Measurements from ENCODE around the gene SMC5.
"Not testable (repeated sequence)": the region's sequence is repeated elsewhere in the genome, so short reads cannot be mapped to it uniquely, and the experiment has no call there.

The SMC5 gene

DNA sequence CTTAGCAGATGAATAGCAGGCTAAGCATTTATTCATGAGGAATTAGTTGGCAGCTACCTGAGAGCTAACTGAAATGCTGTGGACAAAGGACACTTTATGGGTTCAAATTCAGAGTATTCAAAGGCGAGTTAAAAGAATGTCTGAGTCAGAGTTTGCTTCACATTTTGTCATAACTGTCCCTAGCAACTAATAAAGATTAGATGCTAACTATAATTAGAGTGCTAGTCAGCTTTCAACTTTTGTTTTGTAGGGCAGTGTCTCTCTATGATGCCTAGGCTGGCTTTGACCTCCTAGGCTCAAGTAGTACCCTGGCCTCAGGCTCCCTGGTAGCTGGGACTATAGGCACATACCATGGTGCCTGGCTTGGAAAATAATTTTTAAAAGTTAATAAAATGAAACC is 4.6 kb downstream of the SMC5 start:
- no peak for DNase-seq (ENCODE audit: low read depth)

DNA sequence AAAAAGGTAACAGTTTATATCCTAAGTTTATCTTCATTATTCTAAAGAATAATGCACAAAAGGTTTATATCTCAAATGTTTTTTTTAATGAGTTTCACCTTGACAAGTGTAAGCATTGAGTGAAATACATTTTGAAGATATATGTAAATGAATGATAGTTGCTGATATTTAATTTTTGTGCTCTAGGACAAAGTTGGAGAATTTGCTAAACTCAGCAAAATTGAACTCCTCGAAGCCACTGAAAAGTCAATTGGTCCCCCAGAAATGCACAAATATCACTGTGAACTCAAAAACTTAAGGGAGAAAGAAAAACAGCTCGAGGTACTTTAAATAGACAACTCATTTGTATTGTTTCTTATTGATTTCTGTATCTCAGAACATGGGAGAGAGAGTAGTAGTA is 19.5 kb downstream of the SMC5 start:
- no peak for DNase-seq (ENCODE audit: low read depth)

DNA sequence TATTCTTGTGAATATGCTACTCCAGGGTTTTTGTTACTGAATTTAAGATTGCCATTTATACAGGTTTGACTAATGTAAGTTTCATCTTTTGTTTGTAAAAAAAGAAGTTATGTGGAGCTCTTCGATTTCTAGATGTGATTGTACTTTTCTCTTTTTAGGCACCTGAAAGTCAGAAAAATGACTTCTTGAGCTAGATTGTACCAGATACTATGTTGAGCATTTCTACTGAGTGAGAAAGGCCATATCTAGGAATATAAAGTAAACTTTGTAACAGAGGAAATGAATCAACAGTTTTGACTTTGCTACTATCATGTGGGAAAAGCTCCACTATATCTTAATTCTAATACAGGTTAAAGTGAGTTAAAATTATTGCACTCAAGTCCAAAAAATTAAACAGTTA is 25.1 kb downstream of the SMC5 start:
- DNase-seq (ENCODE audit: low read depth) = no peak

DNA sequence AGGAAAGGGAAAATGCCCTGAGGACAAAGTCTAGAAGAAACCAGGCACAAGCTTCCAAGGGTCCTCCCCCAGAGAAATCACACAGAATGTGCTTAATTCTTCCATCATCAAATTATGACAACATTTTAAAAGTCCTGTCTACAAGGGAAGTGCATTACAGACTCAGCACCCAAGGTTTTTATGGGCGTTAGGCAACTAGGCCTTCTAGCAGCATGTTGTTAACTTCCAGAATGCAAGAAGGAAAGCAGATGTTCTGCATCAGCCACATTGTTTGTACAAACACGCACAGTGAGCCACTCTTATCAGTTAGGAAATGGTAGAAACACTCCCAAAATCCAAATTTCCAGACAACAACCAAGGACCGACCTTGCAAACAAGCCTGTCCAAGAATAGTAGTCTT is 26.5 kb downstream of the SMC5 start:
- no peak for DNase-seq (ENCODE audit: low read depth)

DNA sequence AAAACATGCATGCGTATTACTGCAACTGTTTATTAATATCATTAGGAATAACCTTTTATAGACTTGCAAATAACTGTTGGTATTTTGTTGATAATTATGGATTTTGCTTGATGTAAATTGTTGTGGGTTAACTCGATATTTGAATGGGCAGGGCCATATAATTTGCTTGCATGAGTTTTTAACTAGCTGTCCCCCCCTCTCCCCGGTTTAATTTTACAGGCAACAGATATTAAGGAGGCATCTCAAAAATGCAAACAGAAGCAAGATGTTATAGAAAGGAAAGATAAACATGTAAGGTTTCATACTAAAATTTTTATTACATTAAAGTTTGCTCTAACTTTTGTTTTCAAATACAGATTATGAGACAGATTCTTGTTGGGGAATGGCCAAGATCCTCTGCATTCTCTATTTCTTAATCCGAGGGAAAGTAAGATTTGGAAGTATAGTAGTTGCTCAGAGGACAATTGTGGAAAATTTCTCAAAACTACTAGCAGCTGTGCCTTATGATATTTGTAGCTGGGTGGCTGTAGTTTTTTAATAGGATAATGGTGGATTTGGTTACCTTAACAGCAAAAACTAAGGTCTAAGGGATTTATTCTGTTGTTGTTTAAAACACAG is 27.3 kb downstream of the SMC5 start:
- DNase-seq (ENCODE audit: low read depth) = no peak

DNA sequence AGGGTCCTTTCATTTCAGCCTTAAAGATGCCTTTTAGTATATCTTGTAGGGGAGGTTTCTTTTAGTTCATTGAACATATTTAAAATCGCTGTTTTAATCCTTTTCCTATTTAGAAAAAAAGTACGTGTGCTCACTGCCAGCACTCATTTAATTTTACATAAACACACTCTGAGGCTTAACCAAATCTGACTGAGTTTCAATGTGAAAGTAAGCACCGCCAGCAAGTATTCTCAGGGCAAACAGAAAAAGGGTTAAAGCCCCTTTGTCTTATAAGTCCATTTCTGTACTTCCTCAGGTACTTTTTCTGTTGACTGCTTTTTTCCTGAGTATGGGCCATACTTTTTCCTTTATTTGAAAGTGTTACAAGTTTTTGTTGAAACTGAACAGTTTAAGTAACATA is 31.8 kb downstream of the SMC5 start:
- no peak for DNase-seq (ENCODE audit: low read depth)

DNA sequence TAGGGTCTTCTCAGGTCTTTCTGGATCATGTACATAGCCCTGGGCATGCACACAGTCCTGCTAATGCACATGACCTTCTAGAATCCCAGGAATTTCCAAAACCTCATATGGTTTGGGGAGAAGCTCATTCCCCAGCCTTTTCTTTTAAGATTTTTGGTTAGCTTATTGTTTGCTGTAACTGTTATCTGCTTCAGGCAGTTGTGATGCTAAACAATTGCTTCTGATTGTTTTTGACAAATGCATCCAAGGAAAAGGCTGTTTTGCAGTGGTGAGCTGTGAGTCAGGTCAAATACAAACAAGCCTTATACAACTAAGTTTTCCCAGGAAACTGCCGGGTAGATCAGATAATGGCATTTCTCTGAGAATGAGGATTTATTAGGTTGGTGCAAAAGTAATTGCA is 32.7 kb downstream of the SMC5 start:
- no peak for DNase-seq (ENCODE audit: low read depth)

DNA sequence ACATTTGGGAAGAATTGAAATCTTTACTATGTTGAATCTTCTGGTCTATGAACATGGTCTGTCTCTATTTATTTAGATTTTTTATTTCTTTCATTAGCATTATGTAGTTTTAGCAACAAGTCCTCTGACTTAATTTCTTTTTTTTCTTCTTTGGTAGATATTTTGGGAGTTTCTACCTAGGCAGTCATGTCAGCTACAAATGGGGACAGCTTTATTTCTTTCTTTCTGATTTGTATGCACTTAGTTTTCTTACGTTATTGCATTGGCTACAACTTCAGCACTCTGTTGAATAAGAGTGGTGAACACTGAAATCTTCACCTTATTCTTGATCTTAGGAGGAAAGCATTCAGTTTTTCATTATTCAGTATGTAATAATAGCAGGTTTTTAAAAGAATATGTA is 33.5 kb downstream of the SMC5 start:
- DNase-seq (ENCODE audit: low read depth) = no peak

DNA sequence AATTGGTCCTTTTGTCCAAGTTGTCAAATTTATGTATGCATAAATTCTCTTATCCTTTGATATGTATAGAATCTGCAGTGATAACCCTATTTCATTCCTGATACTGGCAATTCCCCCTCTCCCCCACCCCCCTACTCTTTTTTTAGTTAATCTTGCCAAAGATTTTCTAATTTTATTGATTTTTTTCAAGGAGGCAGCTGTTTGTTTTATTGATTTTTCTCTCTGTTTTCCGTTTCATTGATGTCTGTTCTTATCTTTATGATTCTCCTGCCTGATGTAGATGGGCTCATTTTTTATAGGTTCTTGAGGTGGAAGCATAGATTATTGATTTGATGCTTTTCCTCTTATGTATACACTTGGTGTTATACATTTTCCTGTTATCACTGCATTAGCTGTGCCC is 34.4 kb downstream of the SMC5 start:
- no peak for DNase-seq (ENCODE audit: low read depth)

DNA sequence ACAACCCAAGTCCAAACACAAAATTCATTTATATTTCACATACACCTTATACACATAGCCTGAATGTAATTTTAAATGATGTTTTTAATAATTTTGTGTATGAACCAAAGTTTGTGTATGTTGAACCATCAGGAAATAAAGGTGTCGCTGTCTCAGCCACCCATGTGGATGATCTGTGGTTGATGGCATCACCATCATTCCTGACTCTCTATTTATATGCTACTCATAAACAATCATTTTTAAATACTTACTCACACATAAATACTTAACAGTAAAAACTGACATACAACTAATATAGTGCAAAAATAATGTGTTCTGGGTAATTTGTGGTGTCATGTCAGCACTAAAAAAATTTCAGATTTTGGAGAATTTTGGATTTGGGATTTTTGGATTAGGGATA is 38.4 kb downstream of the SMC5 start:
- DNase-seq (ENCODE audit: low read depth) = no peak

DNA sequence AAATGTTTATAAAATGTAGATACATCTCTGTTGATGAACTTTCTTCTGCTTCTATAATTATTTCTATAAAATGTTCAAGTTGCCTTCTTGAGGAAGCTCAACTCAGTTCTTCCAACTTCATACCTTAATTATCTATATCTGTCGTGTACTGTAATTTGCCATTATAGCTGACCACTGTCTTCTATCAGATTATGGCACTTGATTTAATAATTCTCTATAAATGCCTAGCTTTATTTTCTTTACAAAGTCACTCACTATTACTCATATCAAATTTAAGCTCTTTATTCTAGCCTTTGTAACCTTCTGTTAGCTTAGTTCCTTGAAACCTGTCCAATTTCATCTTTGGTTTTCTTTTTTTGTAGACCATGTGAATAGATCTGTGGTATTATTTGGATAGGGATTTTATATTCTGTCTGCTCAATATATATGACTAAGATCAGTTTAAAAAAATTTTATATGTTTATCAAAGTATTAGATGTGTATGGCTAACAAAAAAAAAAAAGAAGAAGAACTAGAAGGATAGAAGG is 39.5 kb downstream of the SMC5 start:
- DNase-seq (ENCODE audit: low read depth) = no peak

DNA sequence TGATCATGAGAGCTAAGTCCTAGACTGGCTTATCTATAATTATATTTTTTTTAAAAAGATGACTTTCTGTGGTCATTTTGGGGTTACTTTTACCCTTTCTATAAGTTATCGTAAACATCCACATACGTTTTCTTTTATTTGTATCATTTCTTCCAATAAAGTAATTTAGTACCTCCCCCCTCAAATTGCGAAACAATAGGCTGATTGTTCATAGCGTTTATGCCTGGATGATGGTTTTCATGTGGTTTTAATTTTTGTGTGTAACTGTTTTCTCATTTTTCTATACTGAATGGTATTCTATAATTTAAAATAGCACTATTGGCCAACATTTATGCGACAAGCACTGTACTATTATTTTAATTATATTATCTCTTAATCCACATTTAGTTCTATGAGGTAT is 44.5 kb downstream of the SMC5 start:
- no peak for DNase-seq (ENCODE audit: low read depth)

DNA sequence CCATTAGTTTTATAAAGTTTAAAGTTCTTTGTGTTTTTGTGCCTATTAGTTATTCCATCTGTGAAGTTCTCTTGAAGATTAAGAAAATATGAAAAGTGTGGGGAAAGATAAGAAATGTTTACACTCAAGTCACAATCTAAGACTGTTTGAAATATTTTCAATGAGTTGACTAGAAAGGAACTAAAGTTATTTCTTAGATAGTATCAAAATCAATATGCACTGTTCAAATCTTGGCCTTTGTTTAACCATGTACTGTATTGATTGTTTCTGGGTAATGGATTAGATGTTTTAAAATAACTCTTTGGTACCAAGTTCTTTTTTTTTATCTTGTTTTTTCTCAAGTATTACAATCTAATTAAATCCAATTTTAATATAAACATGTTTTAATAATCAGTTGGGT is 46.0 kb downstream of the SMC5 start:
- no peak for DNase-seq (ENCODE audit: low read depth)

DNA sequence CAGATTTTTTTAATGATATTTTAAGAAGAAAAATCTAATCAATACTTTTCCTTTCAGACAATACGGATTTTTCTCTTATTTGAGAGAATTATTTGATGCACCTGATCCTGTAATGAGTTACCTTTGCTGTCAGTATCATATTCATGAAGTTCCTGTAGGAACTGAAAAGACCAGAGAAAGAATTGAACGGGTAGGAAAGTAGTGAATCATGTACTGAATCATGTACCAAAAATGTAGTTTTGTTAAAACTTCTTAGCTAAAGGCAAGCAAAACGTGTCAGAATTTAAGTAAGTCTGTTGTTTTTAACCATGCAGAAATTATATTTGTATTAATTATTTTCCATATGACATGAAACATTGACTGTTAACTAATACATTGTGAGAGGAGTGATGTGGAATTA is 56.6 kb downstream of the SMC5 start:
- DNase-seq (ENCODE audit: low read depth) = no peak

DNA sequence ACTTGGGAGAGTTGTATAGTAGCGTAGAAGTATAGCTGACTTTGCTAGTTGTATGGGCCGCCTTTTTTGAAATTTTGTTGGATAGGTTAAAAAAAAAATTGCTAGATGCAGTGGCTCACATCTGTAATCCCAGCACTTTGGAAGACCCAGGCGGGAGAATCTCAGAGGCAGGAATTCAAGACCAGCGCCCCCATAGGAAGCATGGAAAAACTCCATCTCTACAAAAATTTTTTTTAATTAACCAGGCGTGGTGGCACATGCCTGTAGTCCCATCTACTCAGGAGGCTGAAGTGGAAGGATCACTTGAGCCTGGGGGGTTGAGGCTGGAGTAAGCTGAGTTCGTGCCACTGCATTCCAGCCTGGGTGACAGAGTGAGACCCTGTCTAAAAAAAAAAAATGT is 59.2 kb downstream of the SMC5 start:
- DNase-seq (ENCODE audit: low read depth) = no peak

DNA sequence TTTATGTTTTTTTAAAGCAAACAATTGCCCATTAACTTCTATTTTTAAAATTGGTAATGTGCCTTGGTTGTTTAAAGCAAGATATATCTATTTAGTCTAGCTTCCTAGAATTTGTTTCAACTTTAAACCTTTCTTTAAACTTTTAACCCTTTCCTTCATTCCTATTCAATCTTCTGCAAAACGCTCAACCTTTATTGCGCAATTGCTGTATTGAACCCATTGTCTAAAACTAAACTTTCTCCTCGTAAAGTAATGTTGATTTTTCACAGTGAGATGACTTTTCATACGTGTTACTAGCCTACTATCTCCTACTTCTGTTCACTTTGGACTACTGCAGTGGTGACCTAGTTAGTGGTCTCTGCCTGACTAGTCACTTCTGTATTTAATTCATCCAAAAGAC is 63.3 kb downstream of the SMC5 start:
- DNase-seq (ENCODE audit: low read depth) = no peak

DNA sequence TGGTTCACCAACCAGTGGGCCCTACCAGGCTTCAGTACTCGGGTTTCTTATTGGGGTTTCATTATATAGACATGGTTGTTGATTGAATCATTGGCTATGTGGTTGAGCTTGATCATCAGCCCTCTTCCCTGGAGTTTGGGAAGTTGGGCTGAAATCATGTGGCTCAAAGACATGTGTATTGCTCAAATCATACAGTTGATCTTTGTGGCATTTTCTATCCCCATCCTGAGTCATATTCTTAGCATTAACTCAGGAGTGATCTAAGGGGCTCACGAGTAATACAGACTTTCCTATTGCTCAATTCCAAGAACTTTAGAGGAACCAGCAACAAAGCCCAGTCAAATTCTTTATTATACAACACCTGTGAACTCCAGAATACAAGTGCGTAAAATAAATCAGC is 66.2 kb downstream of the SMC5 start:
- DNase-seq (ENCODE audit: low read depth) = no peak

DNA sequence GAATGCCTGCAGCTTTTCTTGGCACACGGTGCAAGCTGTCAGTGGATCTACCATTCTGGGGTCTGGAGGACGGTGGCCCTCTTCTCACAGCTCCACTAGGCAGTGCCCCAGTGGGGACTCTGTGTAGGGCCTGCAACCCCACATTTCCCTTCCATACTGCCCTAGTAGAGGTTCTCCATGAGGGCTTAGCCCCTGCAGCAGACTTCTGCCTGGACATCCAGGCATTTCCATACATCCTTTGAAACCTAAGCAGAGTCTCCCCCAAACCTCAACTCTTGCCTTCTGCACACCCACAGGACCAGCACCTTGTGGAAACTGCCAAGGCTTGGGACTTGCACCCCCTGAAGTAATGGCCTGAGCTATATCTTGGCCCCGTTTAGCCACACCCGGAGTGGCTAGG is 69.8 kb downstream of the SMC5 start:
- DNase-seq (ENCODE audit: low read depth) = not testable (repeated sequence)

DNA sequence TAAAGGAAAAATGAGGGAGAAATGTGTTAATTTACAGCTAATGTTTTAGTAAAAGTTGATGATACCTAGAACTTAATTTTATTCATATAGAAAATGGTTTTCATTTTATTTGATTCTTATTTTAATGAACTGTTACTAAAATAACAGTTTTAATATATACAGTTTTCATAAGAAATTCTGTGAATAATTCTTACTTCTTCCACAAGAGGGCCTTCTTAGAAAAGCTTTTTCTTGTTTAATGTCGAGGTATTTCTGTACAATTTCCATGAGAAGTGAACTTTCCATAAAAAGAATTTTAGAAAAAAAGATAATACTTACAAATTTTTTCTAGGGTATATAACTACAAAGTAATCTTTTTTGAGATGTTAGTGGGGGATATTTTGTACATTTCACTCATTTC is 81.8 kb downstream of the SMC5 start:
- no peak for DNase-seq (ENCODE audit: low read depth)

DNA sequence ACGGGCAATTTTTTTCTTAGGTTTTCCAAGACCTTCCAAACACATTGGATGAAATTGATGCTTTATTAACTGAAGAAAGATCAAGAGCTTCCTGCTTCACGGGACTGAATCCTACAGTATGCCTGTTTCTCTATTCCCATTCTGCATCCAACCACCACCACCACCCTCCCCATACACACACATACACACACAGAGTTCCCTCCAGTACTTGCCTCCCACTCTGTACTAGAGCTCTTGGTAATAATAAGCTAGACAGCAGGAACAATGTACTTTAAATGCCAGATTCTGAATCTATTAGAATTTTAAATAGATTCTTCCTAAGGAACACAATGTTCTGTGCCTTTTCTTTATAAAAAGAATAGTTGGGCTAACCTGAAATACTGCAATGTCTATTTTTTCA is 88.3 kb downstream of the SMC5 start:
- DNase-seq (ENCODE audit: low read depth) = no peak

DNA sequence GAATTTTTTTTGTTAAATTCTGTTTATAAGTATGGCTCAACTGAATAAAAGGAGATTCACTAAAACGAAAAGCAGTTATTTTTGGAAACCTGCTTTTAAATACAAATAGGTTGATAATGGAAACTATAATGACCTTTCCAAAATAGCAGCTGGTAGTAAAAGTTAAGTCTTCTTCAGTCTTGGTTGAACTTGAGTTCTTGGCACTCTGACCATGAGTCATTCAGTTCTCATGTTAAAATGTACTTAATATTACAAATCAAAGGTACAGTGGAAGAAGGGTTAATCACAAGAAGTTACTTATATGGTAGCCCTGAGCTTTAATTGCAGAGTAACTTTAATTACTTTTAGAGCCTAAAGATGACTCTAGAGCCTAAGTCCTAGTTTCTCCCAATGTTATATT is 93.6 kb downstream of the SMC5 start:
- DNase-seq (ENCODE audit: low read depth) = no peak

DNA sequence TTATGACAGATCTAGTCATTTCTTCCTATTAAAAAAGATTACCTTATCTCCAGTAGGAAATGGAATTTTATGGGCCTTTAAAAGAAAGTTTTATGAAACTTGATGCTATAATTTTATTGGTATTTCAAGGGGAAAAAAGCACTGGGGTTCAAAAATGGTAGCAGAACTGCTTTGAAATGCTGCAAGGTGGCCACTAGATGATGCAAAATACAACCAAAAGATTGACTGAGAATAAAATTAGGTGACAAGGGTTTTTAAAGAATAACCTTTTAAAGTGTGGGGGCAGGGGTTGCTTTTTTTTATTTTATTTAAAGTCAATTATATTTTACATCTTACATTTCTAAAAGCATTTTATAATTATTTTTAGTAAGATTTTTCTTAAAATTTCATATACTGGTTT is 94.0 kb downstream of the SMC5 start:
- no peak for DNase-seq (ENCODE audit: low read depth)

DNA sequence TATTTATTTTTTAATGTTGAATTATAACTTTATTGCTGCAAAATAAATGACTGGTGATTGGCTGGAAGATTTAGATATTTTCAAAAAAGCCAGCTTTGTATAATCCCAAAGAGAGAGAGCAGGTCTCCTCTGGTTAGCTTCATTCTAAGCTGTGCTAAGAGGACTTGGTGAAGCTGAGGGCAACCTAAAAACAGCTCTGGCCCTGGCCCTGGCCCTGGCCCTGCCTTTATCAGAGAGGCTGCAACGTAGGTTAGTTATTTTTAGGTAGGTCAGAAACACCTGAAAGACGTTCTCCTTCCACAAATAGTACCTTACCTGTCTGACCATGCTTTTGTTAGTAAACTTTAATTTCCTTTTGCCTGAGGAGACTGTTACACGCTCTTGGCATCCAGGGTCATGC is 97.0 kb downstream of the SMC5 start:
- DNase-seq (ENCODE audit: low read depth) = no peak

DNA sequence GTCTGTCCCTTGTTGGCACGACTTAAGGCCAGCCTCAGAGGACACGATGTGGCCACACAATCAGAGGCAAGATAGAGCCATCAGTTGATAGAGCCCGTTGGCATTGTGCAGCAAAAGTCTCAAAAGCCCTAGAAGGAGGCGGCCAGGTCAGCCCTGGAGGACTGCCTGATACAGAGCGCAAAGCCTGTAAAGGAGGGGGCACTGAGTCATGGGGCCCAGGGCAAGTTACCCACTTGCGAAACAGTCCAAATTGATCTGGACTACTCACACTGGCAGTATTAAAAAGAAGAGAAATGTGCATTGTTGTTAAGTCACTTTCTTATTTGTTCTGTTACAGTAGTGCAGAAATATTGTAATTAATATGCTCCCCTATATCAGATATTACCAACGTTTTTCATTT is 104.2 kb downstream of the SMC5 start:
- no peak for DNase-seq (ENCODE audit: low read depth)

DNA sequence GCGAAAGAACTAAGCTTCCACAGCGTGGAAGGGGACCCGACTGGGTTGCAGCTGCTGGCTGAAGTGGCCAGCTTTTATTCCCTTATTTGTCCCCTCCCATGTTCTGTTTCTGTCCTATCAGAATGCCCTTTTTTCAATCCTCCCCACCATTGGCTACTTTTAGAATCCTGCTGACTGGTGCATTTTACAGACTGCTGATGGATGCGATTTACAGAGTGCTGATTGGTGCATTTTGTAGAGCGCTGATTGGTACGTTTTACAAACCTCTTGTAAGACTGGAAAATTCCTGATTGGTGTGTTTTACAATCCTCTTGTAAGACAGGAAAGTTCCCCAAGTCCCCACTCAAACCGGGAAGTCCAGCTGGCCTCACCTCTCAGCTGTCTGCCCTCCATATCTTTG is 105.0 kb downstream of the SMC5 start:
- DNase-seq (ENCODE audit: low read depth) = no peak
